ENCODE measurements around the gene GJC2.

DNA sequence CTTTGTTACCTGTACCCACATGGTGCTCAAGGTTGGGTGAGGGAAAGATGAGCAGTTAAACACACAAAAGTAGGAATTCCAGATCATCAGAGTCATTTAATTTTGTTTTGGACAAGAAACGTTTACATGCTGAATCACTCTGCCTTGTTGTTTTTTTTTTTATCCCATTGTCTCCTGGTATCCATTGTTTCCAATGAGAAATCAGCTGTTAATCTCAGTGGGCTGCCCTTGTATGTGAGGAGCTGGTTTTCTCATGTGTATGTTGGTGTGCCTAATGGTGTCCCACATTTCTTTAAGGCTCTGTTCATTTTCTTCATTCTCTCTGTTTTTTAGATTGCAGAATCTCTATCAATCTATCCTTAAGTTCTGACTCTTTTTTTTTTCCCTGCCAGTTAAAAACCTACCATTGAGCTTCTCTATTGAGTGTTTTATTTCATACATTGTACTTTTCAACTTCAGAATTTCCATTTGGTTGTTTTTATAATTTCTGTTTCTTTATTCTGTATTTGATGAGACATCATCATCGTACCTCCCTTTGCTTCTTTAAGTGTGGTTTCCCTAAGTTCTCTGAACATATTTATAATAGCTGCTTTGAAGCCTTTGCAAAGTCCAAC lies 49.4 kb downstream of the GJC2 start:
- TF ChIP-seq POLR2A (IDR thresholded peaks at IDR 0.05; ENCODE audit: low read depth, low read length): no peak
- no peak for TF ChIP-seq POLR2AphosphoS5 (IDR thresholded peaks at IDR 0.05; ENCODE audit: low read depth, low read length)
- no peak for TF ChIP-seq TAF1 (IDR thresholded peaks at IDR 0.05; ENCODE audit: borderline replicate concordance, low read depth, low read length)
